HG03439 (cell line): ENCODE data around the gene GFRA1.
"Not testable (repeated sequence)": the region's sequence is repeated elsewhere in the genome, so short reads cannot be mapped to it uniquely, and the experiment has no call there.

Experiments used
- ATAC-seq: cut with Tn5 transposase; IDR thresholded peaks from one replicate; pipeline ENCODE4 v1.9.1; 2021; ENCODE audit warnings: mild to moderate bottlenecking, moderate library complexity; ENCODE audit not compliant: unreplicated experiment

The GFRA1 gene

DNA sequence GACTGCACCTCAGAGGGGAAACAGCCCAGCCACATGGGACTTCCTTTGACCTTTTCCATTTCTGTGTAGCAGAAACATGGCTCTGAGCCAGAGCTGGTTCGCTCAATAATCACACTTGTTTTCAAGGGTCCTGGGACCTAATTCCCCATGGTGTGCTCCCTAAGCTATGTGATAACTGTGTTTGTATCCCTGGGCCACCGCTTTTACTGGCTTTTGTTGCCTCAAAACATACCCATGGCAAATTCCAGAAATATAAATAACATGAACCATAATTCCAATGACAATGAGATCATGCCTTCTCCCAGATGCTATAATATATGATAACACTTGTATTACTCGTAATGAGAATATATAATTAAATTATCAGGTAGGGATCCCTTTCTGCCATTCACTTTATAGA lies 196.4 kb downstream of the GFRA1 start:
- ATAC-seq = no peak

- no peak for ATAC-seq
These were observed 199.5 kb downstream of the GFRA1 start for GRCh38 chr10:116073510-116073909.

- no peak for ATAC-seq
These were observed 200.0 kb downstream of the GFRA1 start for GRCh38 chr10:116073001-116073400.

DNA sequence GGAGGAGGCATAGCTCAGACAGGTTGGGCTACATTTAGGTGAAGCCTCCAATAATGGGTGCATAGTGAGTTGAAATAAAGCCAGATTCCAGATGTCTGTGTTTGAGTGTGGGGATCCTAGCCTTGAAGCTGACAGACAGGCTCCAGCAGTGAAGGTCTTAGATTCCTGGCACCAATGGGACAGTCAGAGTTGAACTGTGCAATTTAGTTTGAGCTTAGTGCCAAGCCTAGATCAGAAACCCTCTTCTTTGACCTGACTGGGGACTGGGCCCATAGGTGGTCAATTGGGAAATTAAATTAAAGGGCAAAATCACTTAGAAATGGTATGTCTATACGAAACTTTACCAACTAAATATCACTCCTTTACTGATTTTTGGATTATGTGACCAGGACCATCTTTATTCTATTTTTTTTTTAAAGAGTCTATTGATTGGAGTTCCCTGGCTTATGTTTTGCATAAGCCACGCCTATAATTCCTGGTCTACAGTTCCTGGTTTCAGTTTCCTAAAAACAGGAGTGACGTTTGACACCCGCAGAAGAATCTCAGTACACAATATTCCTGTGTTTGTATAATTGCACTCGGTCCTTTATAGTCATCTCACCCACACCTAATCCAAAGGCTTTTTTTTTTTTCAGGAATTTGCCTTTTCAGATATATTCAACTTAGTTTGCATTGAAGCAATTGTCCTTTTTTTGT lies 201.4 kb downstream of the GFRA1 start:
- no peak for ATAC-seq

- ATAC-seq = no peak
These were observed 202.2 kb downstream of the GFRA1 start for GRCh38 chr10:116070743-116071320.

DNA sequence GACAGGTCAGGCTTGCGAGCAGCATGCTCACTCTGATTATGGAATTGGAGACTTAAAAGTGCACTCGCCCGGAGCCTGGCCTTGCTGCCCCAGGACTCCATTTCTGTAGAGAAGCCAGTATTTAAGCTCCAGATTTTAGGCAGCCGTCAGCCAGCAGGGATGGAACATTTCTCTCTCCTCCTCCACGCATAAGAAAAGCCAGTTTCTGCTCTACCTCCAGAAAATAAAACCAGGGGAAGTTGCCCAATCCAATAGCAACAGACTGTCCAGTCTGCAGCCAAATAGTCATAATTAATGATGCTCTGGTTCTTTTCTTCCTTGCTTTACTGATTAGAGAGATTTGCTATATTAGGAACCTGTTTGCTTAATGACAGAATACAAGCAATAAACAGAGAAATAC lies 203.2 kb downstream of the GFRA1 start:
- no peak for ATAC-seq

DNA sequence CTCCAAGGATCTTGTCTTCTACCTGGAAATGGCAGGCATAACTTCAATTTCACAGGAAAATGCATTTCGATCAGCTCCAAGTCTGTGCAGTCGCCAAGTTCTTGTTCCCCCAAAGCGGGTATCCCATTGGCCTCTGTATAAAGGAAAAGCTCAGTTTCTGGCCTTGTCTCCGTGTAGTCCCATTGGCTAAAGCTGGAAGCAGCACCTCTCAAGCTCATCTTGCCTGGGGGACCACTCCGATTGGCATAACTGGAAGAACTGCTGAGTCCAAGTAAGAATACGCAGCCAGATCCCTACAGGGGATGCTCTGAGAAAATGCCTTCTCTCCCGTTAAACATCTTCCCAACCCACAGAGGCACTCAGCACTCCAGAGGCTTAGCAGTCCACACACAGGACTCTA lies 205.2 kb downstream of the GFRA1 start:
- no peak for ATAC-seq

GRCh38 chr10:116063107-116063506 lies 209.9 kb downstream of the GFRA1 start:
- ATAC-seq = no peak

- ATAC-seq = no peak
These were observed 212.1 kb downstream of the GFRA1 start for GRCh38 chr10:116060864-116061263.

- ATAC-seq = no peak
These were observed 213.7 kb downstream of the GFRA1 start for GRCh38 chr10:116059320-116059719.

DNA sequence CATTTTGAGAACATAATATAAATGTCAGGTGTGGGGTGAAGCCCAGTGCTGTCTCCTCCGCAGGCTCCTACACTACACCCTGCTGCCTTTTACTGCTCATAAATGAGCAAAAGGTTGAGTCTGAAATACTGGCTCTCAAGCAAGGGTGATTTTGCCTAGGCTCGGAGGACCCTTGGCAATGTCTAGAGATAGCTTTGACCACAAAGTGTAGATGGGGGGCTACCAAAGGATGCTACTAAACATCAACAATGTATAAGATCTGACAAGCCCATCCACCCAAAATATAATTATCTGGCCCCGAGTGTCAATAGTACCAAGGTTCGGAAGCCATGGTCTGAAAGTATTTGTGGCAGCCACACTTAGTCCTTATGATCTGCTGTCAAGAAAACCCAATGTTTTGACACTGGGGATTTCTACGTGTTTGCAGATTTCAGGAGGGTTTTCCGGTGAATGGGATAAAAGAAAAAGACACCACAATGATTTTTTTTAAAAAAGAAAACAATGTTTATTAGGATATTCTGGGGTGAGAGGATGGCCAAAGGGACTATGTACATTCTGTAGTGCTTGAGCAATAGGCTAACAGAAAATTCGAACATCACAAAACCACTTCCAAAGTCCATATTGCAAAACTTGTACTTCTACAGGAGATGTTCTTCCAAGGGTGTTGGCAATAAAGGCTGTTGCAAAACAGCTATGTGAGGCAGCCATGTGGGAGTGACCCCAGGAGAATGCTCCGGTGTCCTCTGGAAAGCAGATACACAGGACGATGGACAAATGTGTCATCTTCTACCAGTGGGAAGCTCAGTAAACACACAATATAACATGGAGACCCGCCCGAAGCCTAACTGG lies 216.3 kb downstream of the GFRA1 start:
- no peak for ATAC-seq

DNA sequence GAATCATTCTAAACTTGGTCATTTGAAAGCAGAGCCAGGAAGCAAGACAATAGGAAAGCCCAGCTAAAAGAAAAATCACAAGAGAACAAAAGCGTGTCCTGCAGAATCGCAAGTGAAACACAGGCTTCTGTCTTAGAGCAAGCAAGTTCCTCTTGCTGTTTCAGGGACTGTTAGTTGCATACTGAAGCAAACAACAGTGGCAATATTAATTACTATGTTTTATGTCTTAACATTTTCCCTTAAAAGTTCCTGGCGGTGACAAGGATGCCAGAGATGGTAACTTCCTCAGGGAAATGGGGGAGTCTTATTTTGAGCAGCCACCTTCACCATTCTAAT lies 217.1 kb downstream of the GFRA1 start:
- ATAC-seq = no peak

DNA sequence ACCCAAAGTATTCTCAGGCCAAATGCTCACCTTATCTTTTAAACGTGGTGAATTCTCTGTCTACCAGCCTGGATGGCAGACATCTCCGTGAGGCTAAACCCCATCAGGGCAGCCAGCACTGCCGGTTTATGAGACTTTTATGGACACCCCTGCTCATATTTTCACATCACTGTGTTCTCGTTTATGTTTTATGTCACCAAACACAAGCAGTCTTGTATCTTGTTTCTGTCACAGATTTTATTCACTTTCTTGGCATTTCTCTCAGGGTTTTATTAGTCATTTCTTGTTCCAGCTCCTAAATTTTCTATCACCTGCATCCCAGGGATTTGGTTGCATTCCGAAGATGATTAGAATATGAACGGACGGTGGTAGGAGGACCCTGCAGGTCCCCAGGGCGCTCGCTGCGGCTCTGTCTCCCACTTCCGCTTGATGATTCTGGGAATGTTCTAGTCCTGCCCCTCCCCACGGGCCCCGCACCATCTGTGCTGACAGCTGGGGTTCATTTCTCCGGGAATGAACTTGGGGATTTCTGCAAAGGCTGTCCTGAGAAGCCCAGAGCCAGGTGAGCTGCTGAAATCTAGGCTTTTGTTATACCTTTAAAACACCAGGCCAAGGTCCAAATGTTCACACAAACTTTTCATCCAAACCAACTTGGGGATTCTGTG lies 217.6 kb downstream of the GFRA1 start:
- ATAC-seq = no peak

DNA sequence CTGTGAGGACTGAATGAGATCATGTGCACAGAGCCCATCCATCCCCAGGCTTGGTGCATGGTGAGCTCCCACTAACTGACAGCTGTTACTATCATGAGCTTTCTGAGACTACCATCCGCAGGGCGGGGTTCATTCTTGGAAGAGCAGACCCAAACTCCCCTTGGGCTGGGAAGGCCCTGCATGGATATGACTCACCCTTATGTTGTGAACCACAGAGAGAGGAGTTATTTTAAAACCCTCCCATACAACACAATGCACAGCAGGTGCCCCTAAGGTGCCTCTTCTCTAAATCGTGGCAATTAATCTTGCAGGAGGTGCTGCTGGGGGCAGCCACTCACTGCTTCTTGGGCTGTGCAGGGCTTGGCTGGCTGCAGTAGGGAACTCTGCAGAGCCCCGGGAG lies 219.1 kb downstream of the GFRA1 start:
- no peak for ATAC-seq

GRCh38 chr10:116053009-116053730 lies 219.8 kb downstream of the GFRA1 start:
- ATAC-seq = not testable (repeated sequence)

- ATAC-seq = not testable (repeated sequence)
These were observed 220.5 kb downstream of the GFRA1 start for GRCh38 chr10:116052522-116052921.

DNA sequence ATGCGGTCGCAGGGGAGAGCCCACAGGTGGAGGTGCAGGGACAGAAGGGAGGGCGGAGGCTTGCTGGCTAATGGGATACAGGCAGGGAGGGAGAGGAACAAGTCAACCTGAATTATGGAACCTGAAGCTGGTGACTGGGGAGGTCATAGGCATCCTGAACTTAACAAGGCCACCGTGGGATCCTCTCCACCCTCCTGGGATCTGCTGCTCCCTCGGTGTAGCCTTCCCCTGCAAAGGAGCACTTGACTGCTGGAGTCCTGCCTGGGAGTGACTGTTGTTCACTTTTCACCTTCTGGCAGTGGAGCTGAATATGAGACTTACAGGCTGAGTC lies 223.1 kb downstream of the GFRA1 start:
- ATAC-seq = no peak

- no peak for ATAC-seq
These were observed 223.6 kb downstream of the GFRA1 start for GRCh38 chr10:116049158-116049973.

- ATAC-seq = no peak
These were observed 227.3 kb downstream of the GFRA1 start for GRCh38 chr10:116045366-116046356.
